OCI-LY3 (cell line): ENCODE results near the gene NXF1.

Experiments used
- H2AFZ ChIP-seq: fragments of 200-600, 300-600 bp; shearing (Covaris generic); 2 replicates; pipeline ENCODE4 v1.6.0; 2014; ENCODE audit warnings: antibody characterized with exemption, low read depth, low read length
- H3K27ac ChIP-seq: fragments of 200-600, 300-600 bp; sonication (generic); 2 replicates; pipeline ENCODE4 v1.5.1; 2014; ENCODE audit warnings: mild to moderate bottlenecking, low read length, moderate library complexity, mixed read lengths
- H3K27me3 ChIP-seq: fragments of 200-600, 300-600 bp; sonication (generic); 2 replicates; pipeline ENCODE4 v1.6.1; 2014; ENCODE audit warnings: low read depth, low read length, mixed read lengths
- H3K36me3 ChIP-seq: fragments of 200-600, 300-600 bp; sonication (generic); replicated peaks from 2 replicates; pipeline ENCODE3; 2014; ENCODE audit warnings: low read depth, low read length, mixed read lengths
- H3K4me1 ChIP-seq: fragments of 300-600, 200-600 bp; sonication (generic); 2 replicates; pipeline ENCODE4 v1.6.1; 2014; ENCODE audit warnings: low read length, mixed read lengths
- H3K4me2 ChIP-seq: fragments of 200-600, 300-600 bp; sonication (generic); 2 replicates; pipeline ENCODE4 v1.6.1; 2014; ENCODE audit warnings: low read length, mixed read lengths
- H3K4me3 ChIP-seq: fragments of 300-600, 200-600 bp; sonication (generic); 2 replicates; pipeline ENCODE4 v1.5.1; 2014; ENCODE audit warnings: antibody characterized with exemption, mild to moderate bottlenecking, low read length, moderate library complexity
- H3K79me2 ChIP-seq: fragments of 300-600, 200-600 bp; shearing (Covaris generic); 2 replicates; pipeline ENCODE4 v1.6.1; 2014; ENCODE audit warnings: mild to moderate bottlenecking, low read length, mixed read lengths
- H3K9ac ChIP-seq: fragments of 300-600, 200-600 bp; shearing (Covaris generic); 2 replicates; pipeline ENCODE4 v1.6.0; 2014; ENCODE audit warnings: mild to moderate bottlenecking, low read length, moderate library complexity
- H3K9me3 ChIP-seq: fragments of 200-600, 300-600 bp; shearing (Covaris generic); 2 replicates; pipeline ENCODE4 v1.6.1; 2014; ENCODE audit warnings: low read length, mixed read lengths; ENCODE audit not compliant: insufficient read depth
- H4K20me1 ChIP-seq: fragments of 200-600, 300-600 bp; sonication (generic); 2 replicates; pipeline ENCODE4 v1.6.1; 2016; ENCODE audit warnings: low read length, mixed read lengths; ENCODE audit not compliant: insufficient read depth
- CTCF ChIP-seq: fragments of 200-600, 300-600 bp; sonication (generic); IDR thresholded peaks from 2 replicates; pipeline ENCODE4 v1.5.1; 2014; ENCODE audit warnings: antibody characterized with exemption, low read length, low read depth
- EZH2phosphoT487 ChIP-seq: fragments of 200-600 bp; shearing (Covaris generic); IDR thresholded peaks from 2 replicates; pipeline ENCODE4 v1.6.1; 2018; ENCODE audit warnings: antibody characterized with exemption, mixed run types, low read depth

Gene NXF1

GRCh38 chr11:62816557-62816956 lies 11.3 kb upstream of the NXF1 start:
- TF ChIP-seq EZH2phosphoT487 (no peak), CTCF (no peak)
- Histone ChIP-seq H3K4me3 (no peak overlapping the region), H3K9me3 (no peaks in the 10 kb centered on the region), H2AFZ (no peak overlapping the region), H3K36me3 (peaks cover 15% of the 10 kb centered on the region), H3K27ac (no peak overlapping the region), H3K4me2 (no peak overlapping the region), H3K79me2 (no peaks in the 10 kb centered on the region), H3K27me3 (no peaks in the 10 kb centered on the region), H3K9ac (no peak overlapping the region), H3K4me1 (no peaks in the 10 kb centered on the region), H4K20me1 (no peaks in the 10 kb centered on the region)

DNA sequence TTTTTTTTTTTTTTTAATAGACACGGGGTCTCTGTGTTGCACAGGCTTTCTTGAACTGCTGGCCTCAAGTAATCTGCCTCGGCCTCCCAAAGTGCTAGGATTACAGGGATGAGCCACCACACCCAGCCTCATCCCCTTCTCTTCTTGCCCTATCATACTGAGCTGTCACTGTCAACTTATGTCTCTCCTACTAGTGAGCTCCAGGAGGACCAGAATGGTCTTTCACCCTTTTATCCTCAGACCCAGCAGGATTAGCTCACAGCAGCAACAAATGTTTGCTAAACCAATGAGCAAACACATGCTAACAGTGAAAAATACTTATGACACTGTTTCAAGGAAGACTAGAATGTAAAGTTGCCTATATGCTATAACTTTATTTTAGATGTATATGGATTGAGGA lies 6.4 kb upstream of the NXF1 start:
- Histone ChIP-seq H2AFZ (no peak overlapping the region), H3K9me3 (no peaks in the 10 kb centered on the region), H3K79me2 (no peaks in the 10 kb centered on the region), H3K4me1 (peaks cover 8% of the 10 kb centered on the region), H3K4me2 (no peak overlapping the region), H3K4me3 (no peak overlapping the region), H3K27me3 (no peaks in the 10 kb centered on the region), H4K20me1 (no peaks in the 10 kb centered on the region), H3K27ac (no peak overlapping the region), H3K9ac (no peak overlapping the region), H3K36me3 (peaks cover 11% of the 10 kb centered on the region)
- TF ChIP-seq EZH2phosphoT487, result no peak
- no peak for TF ChIP-seq CTCF

DNA sequence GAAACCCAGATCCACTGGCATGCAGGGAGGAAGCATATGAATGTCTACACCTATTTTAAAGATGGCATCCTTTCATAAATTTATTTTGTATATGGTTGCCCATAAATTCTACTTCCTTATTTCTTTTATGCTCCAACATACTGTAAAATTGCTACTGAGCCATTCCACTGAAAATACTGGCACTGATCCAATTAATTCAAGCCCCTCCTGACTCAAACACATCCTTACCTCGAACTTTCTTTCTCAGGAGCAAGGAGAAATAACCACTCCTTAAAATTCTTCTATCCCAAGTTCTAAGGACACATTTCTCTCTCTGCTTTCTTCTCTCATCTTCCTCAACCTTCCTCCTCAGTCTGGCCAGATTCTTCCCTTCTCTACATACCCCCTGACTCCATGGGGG lies 5.5 kb upstream of the NXF1 start:
- Histone ChIP-seq H3K4me2 (no peak overlapping the region), H4K20me1 (no peaks in the 10 kb centered on the region), H3K36me3 (peaks cover 9% of the 10 kb centered on the region), H3K9ac (no peak overlapping the region), H3K4me3 (no peak overlapping the region), H2AFZ (no peak overlapping the region), H3K79me2 (peaks cover 3% of the 10 kb centered on the region; the same call in 1 of the 2 replicates), H3K9me3 (no peaks in the 10 kb centered on the region), H3K27me3 (no peaks in the 10 kb centered on the region), H3K4me1 (peaks cover 15% of the 10 kb centered on the region), H3K27ac (no peak overlapping the region)
- TF ChIP-seq EZH2phosphoT487, result no peak
- TF ChIP-seq CTCF, result no peak

GRCh38 chr11:62806611-62807121 lies 1.4 kb upstream of the NXF1 start:
- Histone ChIP-seq H3K4me2 (peak overlapping the region; percentile 90), H3K36me3 (peaks cover 21% of the 10 kb centered on the region), H3K9ac (peak overlapping the region; percentile 82), H2AFZ (no peak overlapping the region), H3K79me2 (peaks cover 29% of the 10 kb centered on the region), H3K4me1 (peaks cover 34% of the 10 kb centered on the region), H3K27me3 (no peaks in the 10 kb centered on the region), H3K9me3 (no peaks in the 10 kb centered on the region), H3K4me3 (peak overlapping the region; percentile 79), H3K27ac (peak overlapping the region; percentile 65), H4K20me1 (peaks cover 12% of the 10 kb centered on the region)
- no peak for TF ChIP-seq CTCF
- no peak for TF ChIP-seq EZH2phosphoT487
